ENCODE measurements around the gene EPHA1.

EPHA1 gene

DNA sequence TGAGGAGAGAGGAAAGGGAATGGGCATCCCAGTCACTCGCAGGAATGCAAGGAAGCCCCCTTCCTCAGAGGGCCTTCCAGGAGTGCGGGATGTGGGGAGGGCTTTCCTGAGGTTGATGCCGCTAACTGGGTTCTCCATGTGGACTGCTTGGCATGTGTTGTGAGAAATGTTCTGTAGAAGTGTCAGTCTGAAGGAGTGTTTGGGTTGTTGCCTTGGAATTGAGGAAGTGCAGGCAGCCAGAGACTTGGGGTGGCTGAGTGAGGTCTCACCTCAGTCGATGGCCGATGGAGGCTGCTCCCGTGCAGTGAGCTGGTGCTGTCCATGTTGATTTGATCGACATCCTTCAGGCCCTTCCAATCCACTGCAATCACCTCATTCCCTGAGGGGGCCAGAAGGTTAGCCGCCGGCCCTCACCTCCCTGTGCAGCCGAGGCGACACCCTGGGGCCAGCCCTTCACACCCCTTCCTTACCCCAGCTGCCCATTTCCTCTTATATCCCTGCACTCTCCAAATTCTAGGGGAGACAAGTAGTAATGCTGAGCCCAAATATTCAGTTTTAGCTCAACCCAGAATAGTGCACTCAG lies 48.8 kb downstream of the EPHA1 start:
- Histone ChIP-seq H3K27ac (no peak overlapping the region), H3K4me3 (no peak overlapping the region)

DNA sequence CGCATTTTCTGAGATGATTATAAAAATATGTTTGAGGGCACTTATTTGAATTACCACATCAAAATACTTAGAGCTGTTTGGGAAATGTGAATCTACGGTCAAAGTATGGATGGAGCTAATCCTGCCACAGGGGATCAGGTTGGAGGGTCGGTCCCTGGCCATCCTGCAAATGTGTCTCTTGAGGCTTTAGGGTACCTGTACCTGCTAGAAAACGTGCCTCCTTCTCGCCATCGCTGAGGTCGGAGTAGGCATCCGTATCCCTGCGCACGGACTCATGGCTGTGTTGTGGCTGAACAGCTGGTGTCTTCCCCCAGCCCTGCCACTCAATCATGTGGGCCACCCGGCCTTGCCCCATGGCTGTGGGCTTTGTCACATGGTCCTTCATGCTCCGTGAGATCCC lies 50.0 kb downstream of the EPHA1 start:
- Histone ChIP-seq H3K4me3 (no peak overlapping the region), H3K27ac (no peak overlapping the region)

DNA sequence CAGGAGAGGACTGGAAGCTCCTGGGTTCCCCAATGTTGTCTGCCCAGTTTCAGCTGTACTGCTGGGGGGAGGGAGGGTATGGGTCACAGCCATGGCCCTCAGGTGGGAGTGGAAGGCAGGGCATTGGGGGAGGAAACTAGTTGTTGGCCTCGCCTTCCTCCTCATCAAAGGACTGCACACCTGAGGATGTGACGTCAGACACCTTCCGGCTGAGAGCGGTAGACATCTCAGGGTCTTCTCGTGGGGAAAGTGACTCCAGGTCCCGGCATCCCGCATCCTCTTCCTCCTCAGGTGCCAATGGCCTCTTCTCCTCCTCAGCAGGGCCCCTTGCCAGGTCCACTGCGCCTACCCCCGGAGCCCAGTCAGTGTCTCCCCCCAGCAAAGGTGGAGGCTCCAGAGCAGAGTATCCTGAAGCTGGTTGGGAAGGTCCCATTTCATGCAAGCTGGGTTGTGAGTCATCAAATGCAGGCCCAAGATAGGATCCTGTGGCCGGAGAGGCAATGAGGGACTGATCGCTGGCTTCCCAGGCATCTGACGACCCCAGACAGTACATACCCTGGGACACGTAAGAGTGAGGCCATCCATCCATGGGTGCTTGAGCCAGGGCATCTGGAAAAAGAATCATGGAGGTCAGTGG lies 52.1 kb downstream of the EPHA1 start:
- Histone ChIP-seq H3K27ac (no peak overlapping the region), H3K4me3 (no peak overlapping the region)

GRCh38 chr7:143355450-143356385 lies 52.9 kb downstream of the EPHA1 start:
- Histone ChIP-seq H3K27ac (no peak overlapping the region), H3K4me3 (no peak overlapping the region)

GRCh38 chr7:143354965-143355364 lies 53.7 kb downstream of the EPHA1 start:
- Histone ChIP-seq H3K27ac (no peak overlapping the region), H3K4me3 (no peak overlapping the region)

- Histone ChIP-seq H3K27ac (no peak overlapping the region), H3K4me3 (no peak overlapping the region)
Measured at GRCh38 chr7:143354376-143354775, 54.3 kb downstream of the EPHA1 start.

DNA sequence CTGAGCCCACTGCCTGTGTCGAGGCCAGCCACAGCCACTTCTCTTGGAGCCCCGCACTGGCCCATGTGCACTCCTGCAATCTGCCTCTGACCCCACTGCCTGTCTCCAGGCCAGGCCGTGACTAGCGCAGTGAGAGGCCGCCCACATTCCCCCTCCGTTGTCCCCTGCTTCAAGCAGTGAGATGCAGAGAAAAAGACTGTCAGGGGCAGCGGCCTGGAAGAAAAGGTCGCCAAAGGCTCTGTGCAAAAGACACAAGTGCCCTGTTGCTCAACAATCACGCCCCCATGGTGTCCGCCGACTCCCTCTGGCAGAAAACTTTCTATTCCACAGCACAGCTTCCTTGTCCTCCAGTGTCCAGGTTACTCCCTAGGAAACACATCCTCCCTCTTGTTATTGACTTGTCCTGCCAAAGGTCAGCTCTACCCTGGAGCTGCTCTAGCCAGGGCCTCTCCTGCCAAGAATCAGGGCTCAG lies 56.1 kb downstream of the EPHA1 start:
- H3K4me3 ChIP-seq: no peak overlapping the region
- H3K27ac ChIP-seq: no peak overlapping the region

DNA sequence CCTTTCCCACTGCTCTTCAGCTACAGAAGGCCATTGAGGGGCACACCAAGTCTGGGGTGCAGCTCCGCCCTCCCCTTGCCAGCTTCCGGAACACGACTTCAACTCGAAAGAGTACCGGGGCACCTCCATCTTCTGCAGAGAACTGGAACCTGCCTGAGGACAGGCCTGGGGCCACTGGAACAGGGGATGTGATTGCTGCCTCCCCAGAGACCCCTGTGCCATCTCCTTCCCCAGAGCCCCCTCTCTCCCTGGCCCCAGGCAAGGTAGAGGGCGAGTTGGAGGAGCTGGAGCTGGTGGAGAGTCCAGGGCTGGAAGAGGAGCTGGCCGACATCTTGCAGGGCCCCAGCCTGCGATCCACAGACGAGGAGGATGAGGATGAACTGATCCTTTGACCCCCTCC lies 57.1 kb downstream of the EPHA1 start:
- Histone ChIP-seq H3K4me3 (no peak overlapping the region), H3K27ac (no peak overlapping the region)

GRCh38 chr7:143351060-143351459 lies 57.6 kb downstream of the EPHA1 start:
- Histone ChIP-seq H3K4me3 (no peak overlapping the region), H3K27ac (no peak overlapping the region)

DNA sequence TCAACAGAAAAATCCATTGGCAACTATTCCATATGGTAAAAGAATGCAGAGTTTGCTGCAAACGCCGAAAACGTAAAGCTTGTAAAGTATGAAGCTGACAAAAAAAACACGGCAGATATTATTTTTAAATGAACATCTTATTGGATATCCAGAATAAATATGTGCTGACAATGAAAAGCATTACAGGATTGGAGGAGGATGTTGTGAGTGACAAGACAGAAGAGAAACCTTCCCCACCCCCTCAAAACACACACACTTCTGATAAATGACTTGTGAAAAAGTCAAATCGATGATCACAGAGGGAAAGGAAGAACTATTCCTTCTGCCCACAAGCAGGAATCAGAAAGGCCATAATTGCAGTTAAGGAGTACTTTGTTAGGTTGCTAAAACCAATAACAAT lies 60.7 kb downstream of the EPHA1 start:
- no peak overlapping the region for H3K27ac ChIP-seq
- H3K4me3 ChIP-seq: no peak overlapping the region

DNA sequence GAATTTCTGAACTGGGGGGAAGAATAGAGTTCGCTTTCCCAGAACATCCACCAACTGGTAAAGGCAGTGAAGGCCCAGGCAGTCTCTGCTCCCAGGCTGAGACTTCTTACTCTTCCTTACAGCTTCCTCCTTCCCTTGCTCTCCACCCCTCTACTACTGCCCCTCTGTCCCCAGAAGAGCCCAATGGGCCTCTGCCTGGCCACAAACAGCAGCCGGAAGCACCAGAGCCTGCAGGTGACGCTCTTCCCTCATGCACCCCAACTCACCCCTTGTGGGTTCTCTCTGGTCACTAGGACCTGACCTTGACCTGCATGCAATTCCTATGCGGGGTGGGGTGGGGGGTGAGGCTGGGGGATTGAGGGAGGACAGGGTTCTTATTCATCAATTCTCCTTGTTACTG lies 62.6 kb downstream of the EPHA1 start:
- Histone ChIP-seq H3K27ac (no peak overlapping the region), H3K4me3 (peak overlapping the region in 1 of 7 experiments; percentile 1)

DNA sequence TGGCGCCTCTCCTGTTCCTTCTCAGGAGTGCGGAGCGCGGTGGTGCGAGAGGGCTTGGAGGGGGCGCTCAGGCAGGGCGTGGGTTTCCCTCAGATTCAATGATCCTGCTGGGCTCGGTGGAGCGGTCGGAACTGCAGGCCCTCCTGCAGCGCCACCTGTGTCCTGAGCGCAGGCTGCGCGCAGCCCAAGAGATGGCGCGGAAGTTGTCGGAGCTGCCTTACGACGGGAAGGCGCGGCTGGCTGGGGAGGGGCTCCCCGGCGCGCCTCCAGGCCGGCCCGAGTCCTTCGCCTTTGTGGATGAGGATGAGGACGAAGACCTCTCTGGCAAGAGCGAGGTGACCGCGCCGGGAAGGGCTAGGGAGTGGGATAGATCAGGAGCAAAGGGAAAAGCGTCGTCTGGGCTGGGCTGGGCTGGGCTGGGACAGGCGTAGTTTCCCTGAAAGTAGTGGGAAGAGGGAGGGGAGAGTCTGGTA lies 63.2 kb downstream of the EPHA1 start:
- Histone ChIP-seq H3K4me3 (peak overlapping the region in 4 of 7 experiments; percentile 1 to 23 (median 13)), H3K27ac (no peak overlapping the region)

DNA sequence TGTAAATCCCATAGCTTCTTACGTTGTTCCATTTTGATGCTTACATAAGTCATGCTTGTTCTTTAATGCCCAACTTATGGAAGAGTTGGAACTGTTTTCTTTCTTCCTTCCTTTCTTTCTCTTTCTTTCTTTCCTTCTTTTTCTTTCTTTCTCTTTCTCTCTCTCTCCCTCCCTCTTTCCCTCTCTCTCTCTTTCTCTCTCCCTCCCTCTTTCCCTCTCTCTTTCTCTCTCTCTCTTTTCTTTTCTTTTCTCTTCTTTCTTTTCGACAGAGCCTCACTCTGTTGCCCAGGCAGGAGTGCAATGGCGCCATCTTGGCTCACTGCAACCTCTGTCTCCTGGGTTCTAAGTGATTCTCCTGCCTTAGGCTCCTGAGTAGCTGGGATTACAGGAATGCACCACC lies 65.1 kb downstream of the EPHA1 start:
- no peak overlapping the region for H3K27ac ChIP-seq
- no peak overlapping the region for H3K4me3 ChIP-seq

DNA sequence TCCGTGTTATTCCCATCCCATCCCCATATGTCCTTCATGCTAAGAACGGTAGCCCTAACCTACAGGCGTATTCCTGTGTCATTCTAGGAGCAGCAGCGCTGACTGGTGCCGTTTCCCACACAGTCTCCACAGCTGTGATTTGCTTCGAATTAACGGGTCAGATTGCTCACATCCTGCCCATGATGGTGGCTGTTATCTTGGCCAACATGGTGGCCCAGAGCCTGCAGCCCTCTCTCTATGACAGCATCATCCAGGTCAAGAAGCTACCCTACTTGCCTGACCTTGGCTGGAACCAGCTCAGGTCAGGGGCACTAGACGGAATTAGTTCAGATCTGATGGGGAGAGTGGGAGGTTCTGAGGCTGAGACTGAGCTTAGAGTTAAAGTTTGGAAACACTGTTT lies 66.8 kb downstream of the EPHA1 start:
- no peak overlapping the region for H3K4me3 ChIP-seq

More for the DNA sequence above, 66.8 kb downstream of the EPHA1 start:
- H3K27ac ChIP-seq: no peak overlapping the region

All from skin epidermis (tissue), 12 donors.